Spinal cord (tissue), 10 donors: ENCODE measurements around the gene ANKS1B. TPM values are rescaled to one million over a fixed set of nuclear protein-coding genes. Genes with fewer than 3 reads are reported as not detected.
"Not testable (repeated sequence)": the region's sequence is repeated elsewhere in the genome, so short reads cannot be mapped to it uniquely, and the experiment has no call there.

Experiments
- DNase-seq, 6 donors: peaks; one replicate each; pipeline versions ENCODE4 v3.0.0 to v3.0.0-alpha.2; 2013 to 2015; ENCODE audit warnings: low spot score in 6 of 6, low read depth in 4 of 6
- H3K27ac ChIP-seq: one replicate; pipeline ENCODE4 v1.5.1; 2013; ENCODE audit warnings: low read depth, low read length, control low read depth
- H3K27me3 ChIP-seq: one replicate; pipeline ENCODE4 v1.6.1; 2013; ENCODE audit warnings: low read length; ENCODE audit not compliant: control insufficient read depth, insufficient read depth
- H3K36me3 ChIP-seq: one replicate; pipeline ENCODE4 v1.6.1; 2013; ENCODE audit warnings: low read length; ENCODE audit not compliant: control insufficient read depth, insufficient read depth
- H3K4me1 ChIP-seq: one replicate; pipeline ENCODE4 v1.6.1; 2013; ENCODE audit warnings: low read length; ENCODE audit not compliant: control insufficient read depth, insufficient read depth
- H3K4me3 ChIP-seq: one replicate; pipeline ENCODE4 v1.5.1; 2013; ENCODE audit warnings: low read depth, low read length, control low read depth
- H3K9me3 ChIP-seq: one replicate; pipeline ENCODE4 v1.6.1; 2013; ENCODE audit warnings: low read length; ENCODE audit not compliant: control insufficient read depth, insufficient read depth
- WGBS: methylation state at CpG from one replicate; pipeline ENCODE4 v1.1.5; 2013; ENCODE audit warnings: missing lambda C conversion rate; ENCODE audit not compliant: insufficient coverage; 5-methylcytosine and 5-hydroxymethylcytosine counted together
- polyA plus RNA-seq, 2 donors: library from polyadenylated mRNA; unstranded; fragments of 120-200 nt; gene quantifications; one replicate each; pipeline ENCODE4 v1.2.1, GENCODE V29; 2013; ENCODE audit not compliant: insufficient read length in 2 of 2
- total RNA-seq, 2 donors: library from RNA; depleted of rRNA in 1 of 2; stranded (reverse); fragments of 120-200 nt in 1 of 2; fragments of >200 nt in 1 of 2; gene quantifications; one replicate each; pipeline versions ENCODE4 v1.2.3 to v1.2.4, GENCODE V29; 2013 to 2014
- donor health status: healthy.

ANKS1B gene
- total and polyA plus RNA-seq, 4 donors = 89.5 to 131 (median 108) TPM

DNA sequence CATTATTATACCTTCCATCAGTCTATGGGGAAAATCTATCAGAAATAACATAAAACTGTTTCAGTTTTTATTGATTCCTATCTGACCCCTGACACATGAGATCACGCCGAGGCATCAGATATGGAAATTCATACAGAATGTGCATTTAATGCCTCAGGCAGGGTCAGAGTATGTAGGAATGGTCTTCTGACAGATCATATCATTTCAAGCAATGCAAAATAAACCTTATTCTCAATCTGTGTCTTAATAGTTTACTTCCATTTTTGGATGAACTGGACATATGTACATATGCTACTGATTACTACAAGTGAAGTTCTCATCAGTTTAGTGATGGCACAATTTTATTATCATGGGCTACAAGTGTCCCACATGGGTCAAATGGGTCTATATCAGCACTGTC is 150.0 kb downstream of the ANKS1B start:
- Histone ChIP-seq H3K4me3 (no peak overlapping the region), H3K27me3 (no peaks in the 10 kb centered on the region), H3K27ac (no peak overlapping the region), H3K9me3 (no peaks in the 10 kb centered on the region), H3K36me3 (no peaks in the 10 kb centered on the region), H3K4me1 (no peaks in the 10 kb centered on the region)
- no CpG with 5 or more reads among the region's 2 CpGs for WGBS
- no peak for DNase-seq

DNA sequence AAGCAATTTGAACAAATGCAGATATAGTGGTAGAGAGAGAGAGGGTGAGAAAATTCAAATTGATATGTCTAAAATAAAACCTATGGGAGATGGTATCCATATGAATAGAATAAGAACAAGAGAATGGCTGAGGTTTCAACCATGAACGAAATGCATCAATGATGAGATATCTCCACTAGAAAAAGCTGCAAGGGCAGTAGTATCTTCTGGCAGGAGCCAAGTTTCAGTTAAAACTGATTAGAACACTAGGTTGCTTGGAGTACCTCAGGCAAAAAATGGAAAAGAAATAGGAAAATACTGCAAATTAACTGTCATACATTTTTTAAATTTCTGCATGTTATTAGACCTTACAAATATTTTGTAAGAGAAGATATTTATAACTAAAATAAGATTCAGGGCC is 151.3 kb downstream of the ANKS1B start:
- no peaks in the 10 kb centered on the region for H3K9me3 ChIP-seq
- DNase-seq = no peak
- no peak overlapping the region for H3K27ac ChIP-seq
- H3K4me3 ChIP-seq = no peak overlapping the region
- no peaks in the 10 kb centered on the region for H3K27me3 ChIP-seq
- no peaks in the 10 kb centered on the region for H3K4me1 ChIP-seq
- no peaks in the 10 kb centered on the region for H3K36me3 ChIP-seq
- WGBS = no CpG with 5 or more reads among the region's 1 CpG

DNA sequence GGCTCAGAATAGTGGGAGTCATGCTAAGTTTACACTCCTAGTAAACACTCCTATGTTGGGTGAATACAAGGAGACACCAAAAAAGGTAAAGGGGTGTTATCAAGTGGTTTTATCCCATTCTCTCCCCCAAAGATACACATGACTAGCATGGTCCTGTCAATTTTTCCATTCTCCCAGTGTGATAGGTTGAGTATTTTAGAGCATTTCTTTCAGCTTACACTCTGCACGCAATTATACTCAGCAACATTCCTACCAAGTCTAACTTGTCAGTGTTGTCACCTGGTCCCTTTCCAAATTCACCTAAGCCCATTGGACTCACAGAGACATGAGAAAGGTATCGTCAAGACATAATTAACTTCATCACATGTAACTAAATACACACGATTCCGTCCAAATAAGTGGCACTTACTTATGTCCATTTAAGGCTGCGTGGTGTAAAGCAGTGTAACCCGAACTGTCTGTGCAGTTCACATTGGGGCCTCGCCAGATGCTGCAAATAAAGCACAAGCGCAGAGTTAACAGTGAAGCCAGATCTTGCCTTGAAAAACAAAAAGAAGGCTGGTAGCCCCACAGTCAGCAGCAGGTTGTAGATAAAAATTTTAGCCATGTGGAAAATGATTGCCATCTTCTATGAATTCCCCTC is 159.7 kb downstream of the ANKS1B start:
- Histone ChIP-seq H3K9me3 (no peaks in the 10 kb centered on the region), H3K36me3 (no peaks in the 10 kb centered on the region), H3K4me1 (no peaks in the 10 kb centered on the region), H3K4me3 (no peak overlapping the region), H3K27me3 (no peaks in the 10 kb centered on the region), H3K27ac (no peak overlapping the region)
- peak in 1 of 6 donors; percentile 11 for DNase-seq
- 84% methylated on average over 4 of the region's 8 CpGs for WGBS

DNA sequence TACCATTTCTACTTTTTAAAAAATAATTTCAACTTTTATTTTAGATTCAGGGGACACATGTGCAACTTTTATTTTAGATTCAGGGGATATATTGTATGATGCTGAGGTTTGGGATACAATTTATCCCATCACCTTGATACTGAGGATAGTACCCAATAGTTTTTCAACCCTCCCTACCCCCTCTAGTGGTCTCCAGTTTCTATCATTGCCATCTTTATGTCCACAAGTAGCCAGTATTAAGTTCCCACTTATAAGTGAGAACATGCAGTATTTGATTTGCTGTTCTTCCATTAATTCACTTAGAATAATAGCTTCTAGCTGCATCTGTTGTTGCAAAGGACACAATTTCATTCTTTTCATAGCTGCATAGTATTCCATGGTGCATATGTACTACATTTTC is 162.5 kb downstream of the ANKS1B start:
- Histone ChIP-seq H3K4me1 (no peaks in the 10 kb centered on the region), H3K9me3 (no peaks in the 10 kb centered on the region), H3K27me3 (no peaks in the 10 kb centered on the region), H3K36me3 (no peaks in the 10 kb centered on the region), H3K27ac (no peak overlapping the region), H3K4me3 (no peak overlapping the region)
- DNase-seq = no peak

DNA sequence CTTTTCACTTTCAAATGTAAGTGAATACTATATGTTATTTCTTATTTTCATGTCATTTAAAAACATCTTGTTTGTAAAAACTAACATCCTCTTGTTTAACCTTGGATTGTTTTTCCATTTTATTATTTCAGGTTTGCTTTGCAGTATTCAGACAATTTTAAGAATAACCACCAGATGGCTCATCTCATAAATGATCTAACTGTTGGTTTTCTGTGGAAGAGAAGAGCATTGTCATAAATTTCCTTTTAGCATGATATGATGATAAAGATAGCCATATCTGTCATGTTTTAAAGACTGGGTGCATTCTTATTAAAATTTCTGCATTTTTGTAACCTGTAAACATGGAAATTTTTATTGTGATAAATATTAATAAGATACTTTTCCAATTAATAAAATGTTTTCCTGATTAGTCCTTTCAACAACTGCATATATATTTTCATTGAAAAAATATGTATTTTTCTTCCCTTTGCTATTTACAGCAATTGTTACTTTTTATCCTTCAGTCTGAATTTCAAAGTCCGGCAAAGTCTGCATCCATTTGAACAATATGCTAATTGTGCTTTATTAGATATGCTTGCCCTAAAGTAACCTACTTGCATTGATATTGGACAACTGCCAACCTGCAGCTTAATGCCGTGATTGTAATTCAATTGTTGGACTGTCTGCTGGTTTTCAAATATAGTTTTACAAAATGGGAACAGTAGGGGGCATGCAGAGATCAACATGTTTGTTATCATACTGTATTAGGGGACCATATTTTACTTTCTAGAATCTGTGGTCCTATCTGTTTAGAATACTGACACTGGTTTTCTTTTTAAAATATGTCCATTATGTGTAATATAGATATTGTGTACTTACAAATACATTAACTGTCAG is 173.8 kb downstream of the ANKS1B start:
- Histone ChIP-seq H3K4me3 (no peak overlapping the region), H3K9me3 (no peaks in the 10 kb centered on the region), H3K27ac (no peak overlapping the region), H3K36me3 (no peaks in the 10 kb centered on the region), H3K27me3 (no peaks in the 10 kb centered on the region), H3K4me1 (no peaks in the 10 kb centered on the region)
- 0% methylated on average over 1 of the region's 2 CpGs for WGBS
- DNase-seq = peak; percentile 13 to 89 (median 25)

DNA sequence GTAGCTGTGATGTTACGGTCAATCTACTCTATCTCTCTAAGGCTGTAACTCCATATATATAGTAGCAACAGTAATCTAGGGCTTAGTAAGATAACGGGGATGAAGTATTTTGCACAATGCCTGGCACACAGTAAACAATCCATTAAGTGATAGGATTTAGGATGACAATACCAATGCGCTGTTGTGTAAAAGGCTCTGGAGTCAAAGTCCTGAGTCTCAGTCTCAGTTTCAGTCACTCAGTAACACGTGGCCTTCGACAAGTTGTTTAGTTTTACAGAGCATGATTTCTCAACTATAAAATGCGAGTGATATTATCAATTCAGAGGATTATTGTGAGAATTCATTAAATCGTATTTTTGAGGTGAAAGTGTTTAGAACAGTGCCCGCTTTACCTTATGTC is 174.8 kb downstream of the ANKS1B start:
- H3K27ac ChIP-seq = no peak overlapping the region
- no peaks in the 10 kb centered on the region for H3K4me1 ChIP-seq
- no peaks in the 10 kb centered on the region for H3K27me3 ChIP-seq
- WGBS = 100% methylated on average over 1 of the region's 8 CpGs
- H3K36me3 ChIP-seq = no peaks in the 10 kb centered on the region
- DNase-seq = no peak
- H3K4me3 ChIP-seq = no peak overlapping the region
- H3K9me3 ChIP-seq = no peaks in the 10 kb centered on the region

DNA sequence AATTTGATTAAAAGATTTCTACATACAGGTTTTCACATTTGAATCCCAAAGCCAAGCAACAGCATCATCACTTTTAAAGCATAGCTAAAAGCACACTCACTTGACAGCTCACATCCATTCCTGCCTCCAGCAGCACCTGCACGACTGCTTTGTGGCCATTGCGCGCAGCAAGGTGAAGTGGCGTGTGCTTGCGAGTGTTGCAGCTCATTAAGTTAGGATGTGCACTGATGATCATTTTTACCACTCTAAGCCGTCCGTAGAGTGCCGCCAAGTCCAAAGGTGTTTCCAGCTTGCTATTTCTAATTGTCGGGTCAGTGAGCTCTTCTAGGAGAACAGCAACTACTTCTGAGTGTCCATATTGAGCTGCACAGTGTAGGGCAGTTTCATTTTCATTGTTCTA is 178.4 kb downstream of the ANKS1B start:
- Histone ChIP-seq H3K36me3 (no peaks in the 10 kb centered on the region), H3K27ac (no peak overlapping the region), H3K4me1 (no peaks in the 10 kb centered on the region), H3K4me3 (no peak overlapping the region), H3K9me3 (no peaks in the 10 kb centered on the region), H3K27me3 (no peaks in the 10 kb centered on the region)
- WGBS = 98% methylated on average over 8 of the region's 9 CpGs
- DNase-seq = no peak

DNA sequence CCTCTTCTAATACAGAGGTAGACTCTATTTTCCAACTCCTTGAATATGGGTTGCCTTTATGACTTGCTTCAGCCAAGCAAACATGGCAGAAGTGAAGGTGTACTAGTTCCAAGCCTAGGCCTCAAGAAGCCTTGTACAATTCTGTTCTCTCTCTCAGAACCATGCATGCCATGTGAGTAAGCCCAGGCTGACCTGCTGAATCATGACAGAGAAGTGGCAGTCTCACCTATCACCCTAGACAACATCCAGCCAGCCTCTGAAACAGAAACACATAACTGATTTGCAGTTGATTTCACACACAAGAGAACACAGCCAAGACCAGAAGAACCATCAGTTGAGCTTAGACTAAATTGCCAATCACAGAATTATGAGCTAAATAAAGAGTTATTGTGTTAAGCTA is 180.0 kb downstream of the ANKS1B start:
- no peak for DNase-seq
- no peaks in the 10 kb centered on the region for H3K4me1 ChIP-seq
- H3K9me3 ChIP-seq = no peaks in the 10 kb centered on the region
- no peaks in the 10 kb centered on the region for H3K36me3 ChIP-seq
- H3K27ac ChIP-seq = no peak overlapping the region
- H3K4me3 ChIP-seq = no peak overlapping the region
- no peaks in the 10 kb centered on the region for H3K27me3 ChIP-seq

DNA sequence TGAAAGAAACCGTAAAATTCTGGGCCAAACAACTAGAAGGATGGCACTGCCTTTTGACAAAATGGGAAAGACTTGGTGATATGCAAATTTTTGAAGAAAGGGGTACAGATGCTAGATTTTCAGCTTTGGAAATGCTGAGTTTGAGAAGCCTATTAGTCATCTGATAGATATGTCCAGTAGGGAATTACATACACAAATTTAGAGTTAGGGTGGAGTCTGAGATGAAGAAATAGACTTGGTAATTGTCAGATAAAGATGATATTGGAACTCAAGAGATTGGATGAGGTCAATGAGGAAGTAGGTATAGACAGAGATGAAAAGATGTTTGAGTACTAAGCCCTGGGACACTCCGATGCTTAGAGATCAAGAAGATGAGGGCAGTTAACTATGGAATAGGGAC is 184.1 kb downstream of the ANKS1B start:
- 100% methylated on average over 1 of the region's 2 CpGs for WGBS

DNA sequence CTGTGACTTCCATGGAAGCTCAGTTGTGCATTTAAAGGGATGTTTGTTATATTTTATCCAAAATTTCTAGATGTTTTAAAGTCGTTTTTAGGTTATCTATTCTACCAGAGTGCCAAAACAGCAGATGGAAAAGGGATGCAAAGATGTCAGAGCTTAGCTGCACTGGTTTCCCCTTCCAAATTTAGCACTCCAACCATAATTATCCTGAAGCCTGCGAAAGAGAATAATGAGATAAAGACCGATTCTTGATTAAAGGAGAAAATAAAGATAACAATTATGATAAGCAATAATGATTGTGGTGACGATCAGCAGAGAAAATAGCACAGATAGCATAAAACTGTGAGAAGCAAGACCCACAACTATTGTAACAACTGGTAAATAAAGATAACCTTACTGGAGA is 186.8 kb downstream of the ANKS1B start:
- H3K4me1 ChIP-seq, H3K4me3 ChIP-seq, H3K36me3 ChIP-seq, H3K27ac ChIP-seq, H3K27me3 ChIP-seq, H3K9me3 ChIP-seq: not testable (repeated sequence)
- DNase-seq = peak in 1 of 6 donors; percentile 57
- no CpG with 5 or more reads among the region's 4 CpGs for WGBS

More for the DNA sequence above, 184.1 kb downstream of the ANKS1B start:
- no peak overlapping the region for H3K4me3 ChIP-seq
- no peaks in the 10 kb centered on the region for H3K9me3 ChIP-seq
- no peaks in the 10 kb centered on the region for H3K36me3 ChIP-seq
- no peaks in the 10 kb centered on the region for H3K27me3 ChIP-seq
- H3K27ac ChIP-seq = no peak overlapping the region
- no peak for DNase-seq
- H3K4me1 ChIP-seq = no peaks in the 10 kb centered on the region
